HG02642 (cell line): ENCODE results near the gene GPR6.

Source experiments
- ATAC-seq: cut with Tn5 transposase; IDR thresholded peaks from one replicate; pipeline ENCODE4 v1.9.1; 2021; ENCODE audit warnings: mild to moderate bottlenecking; ENCODE audit not compliant: unreplicated experiment, poor library complexity

Gene GPR6

GRCh38 chr6:109998159-109998785 lies 20.2 kb downstream of the GPR6 start:
- no peak for ATAC-seq

GRCh38 chr6:109999740-110000139 lies 21.6 kb downstream of the GPR6 start:
- ATAC-seq, result no peak

GRCh38 chr6:110002676-110003075 lies 24.6 kb downstream of the GPR6 start:
- no peak for ATAC-seq

- no peak for ATAC-seq
Observed at GRCh38 chr6:110013386-110013785, 35.3 kb downstream of the GPR6 start.

- ATAC-seq, result no peak
Observed at GRCh38 chr6:110015206-110015605, 37.1 kb downstream of the GPR6 start.

- no peak for ATAC-seq
Observed at GRCh38 chr6:110017306-110017705, 39.2 kb downstream of the GPR6 start.

- no peak for ATAC-seq
Observed at GRCh38 chr6:110017946-110018345, 39.8 kb downstream of the GPR6 start.

- ATAC-seq, result no peak
Observed at GRCh38 chr6:110018486-110018885, 40.4 kb downstream of the GPR6 start.

- no peak for ATAC-seq
Observed at GRCh38 chr6:110020888-110021287, 42.8 kb downstream of the GPR6 start.

- ATAC-seq, result no peak
Observed at GRCh38 chr6:110029144-110029543, 51.0 kb downstream of the GPR6 start.
